ENCODE measurements around the gene B4GALNT4. TPM values are rescaled to one million over a fixed set of nuclear protein-coding genes. Genes with fewer than 3 reads are reported as not detected.
"Not testable (repeated sequence)": the region's sequence is repeated elsewhere in the genome, so short reads cannot be mapped to it uniquely, and the experiment has no call there.

The B4GALNT4 gene
- total and polyA plus RNA-seq, 2 donors from 2014 or later = 0.82 to 1.4 TPM

DNA sequence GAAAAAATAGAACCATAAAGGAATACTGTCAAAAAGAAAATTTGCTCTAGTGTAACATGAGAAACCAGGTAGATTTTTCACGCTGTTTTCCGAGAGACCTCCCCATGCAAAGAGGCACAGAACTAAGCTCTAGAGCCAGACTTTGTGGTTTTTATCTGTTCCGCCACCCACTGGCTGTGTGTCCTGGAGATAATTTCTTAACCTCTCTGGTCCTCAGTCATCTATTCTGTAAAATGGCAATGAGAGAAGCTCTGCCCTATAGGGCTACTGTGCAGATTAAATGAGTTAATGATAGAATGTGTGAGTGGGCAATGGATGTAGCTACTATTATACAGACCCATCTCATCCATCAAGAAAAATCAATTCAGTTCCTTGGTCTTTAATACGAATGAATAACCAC lies 54.9 kb downstream of the B4GALNT4 start:
- H3K9ac ChIP-seq (ENCODE audit: low read length in 3 of 3) = no peak overlapping the region
- H3K27me3 ChIP-seq (ENCODE audit: control insufficient read depth, insufficient read depth, low read length) = no peaks in the 10 kb centered on the region
- DNase-seq (peak in 1 of 5 donors; percentile 1), FAIRE-seq (no peak)
- H3K4me3 ChIP-seq (ENCODE audit: low read length in 3 of 3) = no peak overlapping the region
- no peaks in the 10 kb centered on the region for H3K4me1 ChIP-seq (ENCODE audit: control insufficient read depth in 2 of 3, insufficient read depth in 2 of 3, low read depth in 1 of 3, low read length in 3 of 3)
- TF ChIP-seq, protein P1, sequence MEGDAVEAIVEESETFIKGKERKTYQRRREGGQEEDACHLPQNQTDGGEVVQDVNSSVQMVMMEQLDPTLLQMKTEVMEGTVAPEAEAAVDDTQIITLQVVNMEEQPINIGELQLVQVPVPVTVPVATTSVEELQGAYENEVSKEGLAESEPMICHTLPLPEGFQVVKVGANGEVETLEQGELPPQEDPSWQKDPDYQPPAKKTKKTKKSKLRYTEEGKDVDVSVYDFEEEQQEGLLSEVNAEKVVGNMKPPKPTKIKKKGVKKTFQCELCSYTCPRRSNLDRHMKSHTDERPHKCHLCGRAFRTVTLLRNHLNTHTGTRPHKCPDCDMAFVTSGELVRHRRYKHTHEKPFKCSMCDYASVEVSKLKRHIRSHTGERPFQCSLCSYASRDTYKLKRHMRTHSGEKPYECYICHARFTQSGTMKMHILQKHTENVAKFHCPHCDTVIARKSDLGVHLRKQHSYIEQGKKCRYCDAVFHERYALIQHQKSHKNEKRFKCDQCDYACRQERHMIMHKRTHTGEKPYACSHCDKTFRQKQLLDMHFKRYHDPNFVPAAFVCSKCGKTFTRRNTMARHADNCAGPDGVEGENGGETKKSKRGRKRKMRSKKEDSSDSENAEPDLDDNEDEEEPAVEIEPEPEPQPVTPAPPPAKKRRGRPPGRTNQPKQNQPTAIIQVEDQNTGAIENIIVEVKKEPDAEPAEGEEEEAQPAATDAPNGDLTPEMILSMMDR (IDR thresholded peaks at IDR 0.05; ENCODE audit: borderline replicate concordance, extremely low read depth, insufficient read depth) = no peak
- H3K9me3 ChIP-seq (ENCODE audit: control insufficient read depth in 2 of 3, insufficient read depth in 1 of 3, low read length in 3 of 3) = no peaks in the 10 kb centered on the region
- no peaks in the 10 kb centered on the region for H3K36me3 ChIP-seq (ENCODE audit: control insufficient read depth in 2 of 3, insufficient read depth in 3 of 3, low read length in 3 of 3)
- no peak overlapping the region for H3K27ac ChIP-seq (ENCODE audit: low read depth in 2 of 2, low read length in 2 of 2)
- intact Hi-C loops (cut with DNase I) = no loop called here

DNA sequence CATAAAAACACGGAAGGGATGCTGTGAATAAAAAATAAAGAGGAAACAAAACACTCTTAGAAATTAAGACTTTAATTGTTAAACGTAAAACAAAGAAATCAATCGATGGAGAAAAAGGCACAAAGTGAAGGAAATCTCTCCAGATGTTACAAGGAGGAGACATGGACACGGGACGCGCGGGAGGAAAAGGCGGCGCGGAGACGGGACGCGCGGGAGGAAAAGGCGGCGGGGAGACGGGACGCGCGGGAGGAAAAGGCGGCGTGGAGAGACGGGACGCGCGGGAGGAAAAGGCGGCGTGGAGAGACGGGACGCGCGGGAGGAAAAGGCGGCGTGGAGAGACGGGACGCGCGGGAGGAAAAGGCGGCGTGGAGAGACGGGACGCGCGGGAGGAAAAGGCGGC lies 55.5 kb downstream of the B4GALNT4 start:
- H3K36me3 ChIP-seq (ENCODE audit: control insufficient read depth in 2 of 3, insufficient read depth in 3 of 3, low read length in 3 of 3); intact Hi-C loops (cut with DNase I); H3K4me3 ChIP-seq (ENCODE audit: low read length in 3 of 3); H3K27me3 ChIP-seq (ENCODE audit: control insufficient read depth, insufficient read depth, low read length); H3K9ac ChIP-seq (ENCODE audit: low read length in 3 of 3); H3K9me3 ChIP-seq (ENCODE audit: control insufficient read depth in 2 of 3, insufficient read depth in 1 of 3, low read length in 3 of 3); H3K4me1 ChIP-seq (ENCODE audit: control insufficient read depth in 2 of 3, insufficient read depth in 2 of 3, low read depth in 1 of 3, low read length in 3 of 3); FAIRE-seq; H3K27ac ChIP-seq (ENCODE audit: low read depth in 2 of 2, low read length in 2 of 2): not testable (repeated sequence)
- peak in 1 of 5 donors; percentile 26 for DNase-seq

DNA sequence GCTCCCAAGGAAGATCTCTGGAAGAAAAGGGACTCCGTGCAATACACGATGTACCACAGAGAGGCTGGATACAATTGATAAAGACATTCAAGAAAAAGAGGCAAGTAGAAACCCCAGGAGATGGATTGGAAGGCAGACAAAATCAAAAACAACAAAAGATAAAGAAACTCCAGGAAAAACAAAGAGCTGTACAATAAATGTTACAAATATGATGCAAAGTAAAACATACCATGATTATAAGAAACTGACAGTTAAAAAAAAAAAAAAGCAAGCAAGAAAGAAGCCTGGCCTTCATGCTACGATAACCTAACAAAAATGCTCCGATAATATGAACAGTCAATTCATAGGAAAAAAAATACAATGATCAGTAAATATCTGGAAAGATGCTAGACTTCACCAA lies 56.0 kb downstream of the B4GALNT4 start:
- FAIRE-seq = no peak

DNA sequence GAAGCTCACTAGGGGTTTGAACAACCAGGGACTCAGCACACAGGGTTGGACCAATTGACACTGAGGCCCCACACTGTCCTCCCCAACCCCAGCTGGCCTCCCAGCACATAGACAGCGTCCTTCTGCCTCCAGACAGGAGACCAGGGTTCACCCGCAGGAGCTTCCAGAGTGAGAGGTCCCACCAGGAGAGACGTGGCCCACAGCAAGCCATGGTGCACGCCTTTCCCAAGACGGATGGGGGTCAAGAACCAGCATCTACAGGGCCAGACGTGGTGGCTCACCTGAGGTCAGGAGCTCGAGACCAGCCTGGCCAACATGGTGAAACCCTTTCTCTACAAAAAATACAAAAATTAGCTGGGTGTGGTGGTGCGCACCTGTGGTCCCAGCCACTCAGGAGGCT lies 57.6 kb downstream of the B4GALNT4 start:
- DNase-seq (peak in 2 of 5 donors; percentile 18 to 49), FAIRE-seq (no peak)
- Histone ChIP-seq H3K27me3 (ENCODE audit: control insufficient read depth, insufficient read depth, low read length) (no peaks in the 10 kb centered on the region), H3K4me3 (ENCODE audit: low read length in 3 of 3) (no peak overlapping the region), H3K36me3 (ENCODE audit: control insufficient read depth in 2 of 3, insufficient read depth in 3 of 3, low read length in 3 of 3) (no peaks in the 10 kb centered on the region), H3K4me1 (ENCODE audit: control insufficient read depth in 2 of 3, insufficient read depth in 2 of 3, low read depth in 1 of 3, low read length in 3 of 3) (no peaks in the 10 kb centered on the region), H3K27ac (ENCODE audit: low read depth in 2 of 2, low read length in 2 of 2) (no peak overlapping the region), H3K9me3 (ENCODE audit: control insufficient read depth in 2 of 3, insufficient read depth in 1 of 3, low read length in 3 of 3) (no peaks in the 10 kb centered on the region), H3K9ac (ENCODE audit: low read length in 3 of 3) (no peak overlapping the region)
- TF ChIP-seq, protein P1 (IDR thresholded peaks at IDR 0.05; ENCODE audit: borderline replicate concordance, extremely low read depth, insufficient read depth) = no peak
- intact Hi-C loops (cut with DNase I) = no loop called here

More for the DNA sequence above, 56.0 kb downstream of the B4GALNT4 start:
- intact Hi-C loops (cut with DNase I) = no loop called here
- no peak overlapping the region for H3K4me3 ChIP-seq (ENCODE audit: low read length in 3 of 3)
- H3K27me3 ChIP-seq (ENCODE audit: control insufficient read depth, insufficient read depth, low read length) = no peaks in the 10 kb centered on the region
- no peak overlapping the region for H3K27ac ChIP-seq (ENCODE audit: low read depth in 2 of 2, low read length in 2 of 2)
- no peak for DNase-seq
- no peak overlapping the region for H3K9ac ChIP-seq (ENCODE audit: low read length in 3 of 3)
- H3K9me3 ChIP-seq (ENCODE audit: control insufficient read depth in 2 of 3, insufficient read depth in 1 of 3, low read length in 3 of 3) = no peaks in the 10 kb centered on the region
- H3K36me3 ChIP-seq (ENCODE audit: control insufficient read depth in 2 of 3, insufficient read depth in 3 of 3, low read length in 3 of 3) = no peaks in the 10 kb centered on the region
- TF ChIP-seq, protein P1 (IDR thresholded peaks at IDR 0.05; ENCODE audit: borderline replicate concordance, extremely low read depth, insufficient read depth) = no peak
- H3K4me1 ChIP-seq (ENCODE audit: control insufficient read depth in 2 of 3, insufficient read depth in 2 of 3, low read depth in 1 of 3, low read length in 3 of 3) = no peaks in the 10 kb centered on the region
